Panc1 (cell line): ENCODE data around the gene SRGAP3.

ENCODE experiments used
- CTCF ChIP-seq: fragments of 450-650 bp; IDR thresholded peaks from 2 replicates; pipeline ENCODE4 v1.5.1; 2017; ENCODE audit warnings: mild to moderate bottlenecking
- POLR2AphosphoS5 ChIP-seq: IDR thresholded peaks from 2 replicates; pipeline ENCODE4 v1.6.1; 2012; ENCODE audit warnings: mild to moderate bottlenecking, low read depth, low read length, moderate library complexity
- REST ChIP-seq, 2 experiments: IDR thresholded peaks; 2 replicates each; pipeline ENCODE4 v1.6.1; 2011 to 2012; ENCODE audit warnings: low read depth in 2 of 2, control low read depth in 1 of 2, low read length in 1 of 2, mild to moderate bottlenecking in 1 of 2, moderate library complexity in 1 of 2; ENCODE audit not compliant: insufficient read depth in 1 of 2
- SIN3A ChIP-seq: IDR thresholded peaks from 2 replicates; pipeline ENCODE4 v1.6.1; 2012; ENCODE audit warnings: low read depth, mild to moderate bottlenecking, low read length, moderate library complexity, borderline replicate concordance; ENCODE audit not compliant: insufficient read depth

- TF ChIP-seq CTCF, result no peak
- no peak for TF ChIP-seq SIN3A
- no peak for TF ChIP-seq REST (IDR thresholded peaks at IDR 0.05; ENCODE audit: insufficient read depth in 1 of 2, low read depth in 2 of 2, low read length in 1 of 2)
- TF ChIP-seq POLR2AphosphoS5, result no peak
These were observed 262.2 kb downstream of the SRGAP3 start for GRCh38 chr3:8987226-8987625.
